GM18498 (cell line): Measurements from ENCODE around the gene GPAM.
"Not testable (repeated sequence)": the region's sequence is repeated elsewhere in the genome, so short reads cannot be mapped to it uniquely, and the experiment has no call there.

Experiments used
- ATAC-seq: cut with Tn5 transposase; IDR thresholded peaks from one replicate; pipeline ENCODE4 v1.9.1; 2021; ENCODE audit warnings: mild to moderate bottlenecking, moderate library complexity; ENCODE audit not compliant: unreplicated experiment

Gene GPAM

GRCh38 chr10:112183329-112184051, at the start of gene GPAM:
GPAM (minus strand) TSS chr10:112183765; CDS start chr10:112181784, 1,981 bp downstream.
- peak; percentile 96 for ATAC-seq

- no peak for ATAC-seq
These were observed 49.1 kb upstream of the GPAM start for GRCh38 chr10:112232670-112233069.

GRCh38 chr10:112231602-112232400, 48.2 kb upstream of the GPAM start:
- ATAC-seq: no peak

- ATAC-seq: no peak
These were observed 46.9 kb upstream of the GPAM start for GRCh38 chr10:112230325-112230988.

- ATAC-seq: no peak
These were observed 46.3 kb upstream of the GPAM start for GRCh38 chr10:112229901-112230300.

- ATAC-seq: no peak
These were observed 45.5 kb upstream of the GPAM start for GRCh38 chr10:112229096-112229495.

GRCh38 chr10:112228366-112229088, 45.0 kb upstream of the GPAM start:
- not testable (repeated sequence) for ATAC-seq

GRCh38 chr10:112227331-112227987, 43.9 kb upstream of the GPAM start:
- ATAC-seq: no peak

GRCh38 chr10:112226439-112227248, 43.1 kb upstream of the GPAM start:
- ATAC-seq: no peak

- no peak for ATAC-seq
These were observed 42.3 kb upstream of the GPAM start for GRCh38 chr10:112225771-112226438.

- ATAC-seq: no peak
These were observed 41.5 kb upstream of the GPAM start for GRCh38 chr10:112224933-112225529.

- no peak for ATAC-seq
These were observed 40.2 kb upstream of the GPAM start for GRCh38 chr10:112223725-112224124.

- ATAC-seq: no peak
These were observed 39.2 kb upstream of the GPAM start for GRCh38 chr10:112222799-112223198.

GRCh38 chr10:112221545-112221944, 38.0 kb upstream of the GPAM start:
- no peak for ATAC-seq

- no peak for ATAC-seq
These were observed 35.4 kb upstream of the GPAM start for GRCh38 chr10:112218960-112219359.

- ATAC-seq: no peak
These were observed 34.4 kb upstream of the GPAM start for GRCh38 chr10:112218036-112218390.

- ATAC-seq: no peak
These were observed 33.9 kb upstream of the GPAM start for GRCh38 chr10:112217386-112218035.

- no peak for ATAC-seq
These were observed 33.4 kb upstream of the GPAM start for GRCh38 chr10:112216966-112217365.
